HG02973 (cell line): ENCODE measurements around the gene MOB3B.
A peak's percentile ranks its signal among the peaks of the same experiment; 100 is the strongest.

Experiments
- ATAC-seq: cut with Tn5 transposase; IDR thresholded peaks from one replicate; pipeline ENCODE4 v1.9.1; 2021; ENCODE audit warnings: moderate library complexity; ENCODE audit not compliant: unreplicated experiment

MOB3B gene

GRCh38 chr9:27394826-27395201 lies 134.8 kb downstream of the MOB3B start:
- no peak for ATAC-seq

GRCh38 chr9:27394154-27394825 lies 135.3 kb downstream of the MOB3B start:
- ATAC-seq: no peak

GRCh38 chr9:27393054-27393846 lies 136.4 kb downstream of the MOB3B start:
- ATAC-seq: no peak

- ATAC-seq: no peak
These were observed 137.2 kb downstream of the MOB3B start for GRCh38 chr9:27392451-27392850.

- ATAC-seq: no peak
These were observed 138.3 kb downstream of the MOB3B start for GRCh38 chr9:27391040-27391895.

GRCh38 chr9:27388150-27388549 lies 141.5 kb downstream of the MOB3B start:
- ATAC-seq: no peak

GRCh38 chr9:27387722-27388121 lies 141.9 kb downstream of the MOB3B start:
- ATAC-seq: no peak

- no peak for ATAC-seq
These were observed 143.0 kb downstream of the MOB3B start for GRCh38 chr9:27386571-27387091.

DNA sequence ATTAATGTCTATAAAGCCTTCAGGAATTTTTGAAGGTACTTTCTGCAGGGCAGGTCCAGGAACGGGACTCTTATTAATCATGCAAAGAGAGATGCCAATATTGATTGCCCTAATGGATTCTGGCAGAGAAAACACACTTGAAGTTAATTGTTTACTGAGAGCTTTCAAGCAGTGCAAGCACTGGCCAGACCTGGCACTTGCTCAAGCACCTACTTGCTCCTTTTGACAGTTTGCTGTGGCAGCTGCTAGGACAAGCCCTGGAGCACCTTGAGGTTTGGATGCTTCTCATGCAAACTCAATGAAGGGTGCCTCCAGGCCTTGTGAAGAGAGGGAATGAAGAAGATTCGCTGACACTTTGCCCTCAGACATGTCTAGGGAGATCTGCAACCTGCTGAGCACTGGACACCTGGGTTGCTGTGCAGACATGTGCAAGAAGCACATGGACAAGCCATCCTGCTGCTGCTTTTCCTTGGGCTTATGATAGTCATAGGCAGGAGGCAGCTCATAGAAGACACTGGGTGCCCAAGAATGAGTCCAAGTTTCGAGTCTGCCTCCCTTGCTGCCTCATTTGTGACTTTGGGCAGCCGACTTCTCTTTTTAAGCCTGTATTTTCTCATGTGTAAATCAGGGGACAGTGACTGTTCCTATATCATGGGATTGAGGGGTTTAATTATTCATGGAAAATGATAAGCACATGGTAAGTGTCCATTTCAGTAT lies 143.8 kb downstream of the MOB3B start:
- no peak for ATAC-seq

DNA sequence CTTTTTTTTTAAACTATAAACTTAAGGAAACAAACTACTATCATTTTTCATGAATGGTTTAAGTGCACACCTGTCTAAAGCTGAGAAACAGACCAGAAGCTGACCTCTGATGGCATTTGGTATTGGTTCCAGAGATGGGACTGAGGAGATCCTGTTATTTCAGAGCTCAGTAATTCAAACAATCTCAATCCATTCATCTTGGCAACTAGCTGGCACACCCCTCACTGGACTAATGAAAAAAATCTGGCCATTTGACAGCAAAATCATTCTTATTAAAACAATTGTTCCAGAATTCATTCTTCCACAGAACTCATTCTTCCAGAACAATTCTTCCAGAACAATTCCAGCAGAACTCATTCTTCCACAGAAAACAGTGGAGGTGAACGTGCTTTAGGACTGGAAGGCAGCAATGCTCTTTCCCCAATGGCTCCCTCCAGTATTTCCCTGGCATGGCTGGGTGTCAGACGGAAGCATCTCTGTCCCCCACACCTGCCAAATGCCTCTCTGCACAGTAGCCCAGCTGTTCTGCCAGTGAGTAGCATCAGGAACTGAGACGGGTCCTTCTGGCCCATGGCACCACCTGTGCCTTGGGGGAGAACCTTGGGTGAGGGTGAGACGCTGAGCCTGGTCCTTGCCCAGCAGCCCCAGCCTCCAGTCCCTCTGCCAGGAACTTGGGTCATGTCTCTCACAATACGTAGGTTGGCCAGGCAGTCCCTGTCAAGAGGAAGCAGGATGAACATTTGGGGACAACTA lies 145.2 kb downstream of the MOB3B start:
- no peak for ATAC-seq

- ATAC-seq: no peak
These were observed 146.1 kb downstream of the MOB3B start for GRCh38 chr9:27383524-27383923.

- ATAC-seq: no peak
These were observed 146.6 kb downstream of the MOB3B start for GRCh38 chr9:27382975-27383374.

GRCh38 chr9:27382308-27382707 lies 147.3 kb downstream of the MOB3B start:
- no peak for ATAC-seq

DNA sequence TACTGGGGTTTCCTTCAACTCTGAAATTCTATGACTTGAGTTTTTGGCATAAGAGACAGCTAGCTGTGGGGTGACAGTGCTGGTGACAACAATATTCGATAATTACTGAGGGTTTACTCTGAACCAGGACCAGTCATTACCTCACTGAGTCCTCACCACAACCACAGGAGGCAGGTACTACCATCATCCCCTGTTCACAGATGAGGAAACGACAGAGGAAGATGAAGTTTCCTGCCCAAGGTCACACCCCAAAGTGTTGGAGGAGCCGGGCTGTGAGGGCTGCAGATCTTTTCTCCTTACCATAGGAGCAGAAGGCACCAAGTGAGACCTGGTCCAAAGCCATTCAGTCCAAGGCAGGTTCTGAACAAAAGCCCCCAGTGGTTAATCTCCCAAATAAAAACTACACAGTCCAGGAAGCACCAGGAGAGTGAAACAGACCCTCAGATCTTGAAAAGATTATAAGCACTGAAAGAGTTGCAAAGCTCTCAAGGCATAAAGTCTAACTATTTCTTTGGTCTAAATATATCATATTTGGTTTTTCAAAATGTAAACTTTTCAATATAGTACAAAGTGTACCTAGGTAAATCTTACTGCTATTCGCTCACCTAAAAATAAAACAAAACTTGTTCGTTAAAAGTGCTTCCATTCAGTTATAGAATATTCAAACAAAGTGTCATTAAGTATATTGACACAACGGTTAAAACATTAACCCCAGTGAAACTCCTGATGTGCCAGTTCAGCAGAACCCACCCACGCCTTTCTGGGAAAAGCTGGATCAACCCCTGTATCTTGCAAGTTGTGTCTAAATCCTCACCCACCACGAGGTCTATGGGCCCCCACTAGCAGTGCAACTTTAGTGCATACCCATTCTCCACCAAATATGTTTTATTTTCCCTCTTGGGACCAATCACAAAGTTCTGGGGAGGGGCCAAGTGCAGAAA lies 150.0 kb downstream of the MOB3B start:
- peak; percentile 34 for ATAC-seq

DNA sequence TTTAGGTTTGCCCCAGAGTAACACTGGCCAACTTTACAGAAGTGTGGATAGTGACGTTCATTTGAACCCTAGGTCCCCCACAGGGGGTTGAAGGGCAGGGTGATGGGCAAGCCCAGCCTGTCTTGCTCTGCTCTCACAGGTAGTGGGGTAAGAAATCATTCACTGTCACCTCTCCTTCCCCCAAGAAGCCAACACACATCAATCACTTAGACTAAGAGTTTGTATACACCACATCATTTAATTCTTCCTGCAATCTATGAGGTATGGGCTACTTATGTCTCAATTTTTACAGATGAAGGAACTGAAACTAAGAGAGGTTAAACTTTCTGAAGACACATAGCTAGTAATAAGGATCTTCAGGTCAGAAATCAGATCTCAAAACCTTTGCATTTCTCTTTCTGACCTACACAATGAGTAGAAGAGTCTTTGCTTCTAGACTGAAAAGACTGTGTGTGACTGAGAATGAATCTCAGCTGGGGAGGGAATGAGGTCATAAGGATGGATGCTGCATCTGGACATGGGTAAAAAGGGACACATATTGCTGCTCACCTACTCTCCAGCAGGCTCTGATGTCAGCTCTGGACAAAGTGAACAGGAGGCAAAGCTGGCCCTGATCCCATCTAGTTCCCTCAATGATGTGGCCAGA lies 151.7 kb downstream of the MOB3B start:
- peak; percentile 92 for ATAC-seq

- ATAC-seq: peak; percentile 8
These were observed 152.3 kb downstream of the MOB3B start for GRCh38 chr9:27377147-27377807.

GRCh38 chr9:27373851-27374250 lies 155.8 kb downstream of the MOB3B start:
- no peak for ATAC-seq

DNA sequence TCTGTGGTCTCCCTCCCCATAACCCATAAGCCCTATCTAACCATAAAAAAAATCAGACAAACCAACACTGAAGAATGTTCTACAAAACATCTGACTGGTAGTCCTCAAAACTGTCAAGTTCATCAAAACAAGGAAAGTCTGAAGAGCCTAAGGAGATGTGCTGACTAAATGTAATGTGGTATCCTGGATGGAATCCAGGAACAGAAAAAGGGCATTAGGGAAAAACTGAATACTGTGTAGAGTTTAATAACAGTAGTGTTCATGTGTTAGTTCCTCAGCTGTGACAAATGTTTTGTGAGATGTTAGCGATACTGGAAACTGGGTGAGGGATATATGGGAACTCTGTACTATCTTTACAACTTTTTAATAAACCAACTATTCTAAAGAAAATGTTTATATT lies 157.0 kb downstream of the MOB3B start:
- ATAC-seq: no peak
